HG03457 (cell line): Measurements from ENCODE around the gene UNC13C.
"Not testable (repeated sequence)": the region's sequence is repeated elsewhere in the genome, so short reads cannot be mapped to it uniquely, and the experiment has no call there.

ENCODE experiments used
- ATAC-seq: cut with Tn5 transposase; IDR thresholded peaks from one replicate; pipeline ENCODE4 v1.9.1; 2021; ENCODE audit warnings: moderate number of reproducible peaks; ENCODE audit not compliant: unreplicated experiment

The UNC13C gene

GRCh38 chr15:54450288-54450687 is 472.0 kb downstream of the UNC13C start:
- not testable (repeated sequence) for ATAC-seq

GRCh38 chr15:54456413-54456812 is 478.2 kb downstream of the UNC13C start:
- ATAC-seq: no peak

GRCh38 chr15:54462511-54462913 is 484.3 kb downstream of the UNC13C start:
- no peak for ATAC-seq

- no peak for ATAC-seq
These were observed 503.6 kb downstream of the UNC13C start for GRCh38 chr15:54481819-54482218.

- ATAC-seq: no peak
These were observed 504.0 kb downstream of the UNC13C start for GRCh38 chr15:54482251-54482650.

- no peak for ATAC-seq
These were observed 522.1 kb downstream of the UNC13C start for GRCh38 chr15:54500330-54500729.

GRCh38 chr15:54502416-54503075 is 524.3 kb downstream of the UNC13C start:
- no peak for ATAC-seq

GRCh38 chr15:54504695-54505094 is 526.5 kb downstream of the UNC13C start:
- ATAC-seq: no peak

- no peak for ATAC-seq
These were observed 528.8 kb downstream of the UNC13C start for GRCh38 chr15:54506977-54507524.

- no peak for ATAC-seq
These were observed 536.4 kb downstream of the UNC13C start for GRCh38 chr15:54514601-54515000.

GRCh38 chr15:54515664-54516582 is 537.7 kb downstream of the UNC13C start:
- ATAC-seq: no peak

- ATAC-seq: no peak
These were observed 539.1 kb downstream of the UNC13C start for GRCh38 chr15:54517366-54517765.

- no peak for ATAC-seq
These were observed 540.1 kb downstream of the UNC13C start for GRCh38 chr15:54518156-54518882.

GRCh38 chr15:54519577-54519976 is 541.3 kb downstream of the UNC13C start:
- ATAC-seq: peak; percentile 88

- no peak for ATAC-seq
These were observed 542.4 kb downstream of the UNC13C start for GRCh38 chr15:54520616-54521015.

GRCh38 chr15:54521206-54521605 is 543.0 kb downstream of the UNC13C start:
- ATAC-seq: no peak

- ATAC-seq: no peak
These were observed 549.8 kb downstream of the UNC13C start for GRCh38 chr15:54528021-54528420.

GRCh38 chr15:54540721-54541120 is 562.5 kb downstream of the UNC13C start:
- ATAC-seq: no peak

- no peak for ATAC-seq
These were observed 569.2 kb downstream of the UNC13C start for GRCh38 chr15:54547491-54547890.

GRCh38 chr15:54550954-54551353 is 572.7 kb downstream of the UNC13C start:
- ATAC-seq: no peak

- no peak for ATAC-seq
These were observed 578.0 kb downstream of the UNC13C start for GRCh38 chr15:54556231-54556630.
